HG03103 (cell line): ENCODE results near the gene PALM.

Experiments
- ATAC-seq: cut with Tn5 transposase; IDR thresholded peaks from one replicate; pipeline ENCODE4 v1.9.1; 2021; ENCODE audit warnings: low read depth; ENCODE audit not compliant: unreplicated experiment

The PALM gene

GRCh38 chr19:750640-751423, 42.1 kb downstream of the PALM start, which contains the start of gene MISP:
MISP (plus strand) TSS chr19:751112; CDS start chr19:756947, 5,835 bp downstream.
- no peak for ATAC-seq

GRCh38 chr19:751501-752341, 43.0 kb downstream of the PALM start:
- no peak for ATAC-seq

- no peak for ATAC-seq
Measured at GRCh38 chr19:752652-753517, 44.1 kb downstream of the PALM start.

GRCh38 chr19:754530-754929, 45.8 kb downstream of the PALM start:
- no peak for ATAC-seq

- no peak for ATAC-seq
Measured at GRCh38 chr19:755063-755462, 46.3 kb downstream of the PALM start.

- no peak for ATAC-seq
Measured at GRCh38 chr19:756236-756635, 47.5 kb downstream of the PALM start.

GRCh38 chr19:756821-757688, 48.3 kb downstream of the PALM start:
- no peak for ATAC-seq

GRCh38 chr19:757811-758668, 49.3 kb downstream of the PALM start:
- no peak for ATAC-seq

- ATAC-seq, result no peak
Measured at GRCh38 chr19:763181-763580, 54.4 kb downstream of the PALM start.

GRCh38 chr19:763869-764268, 55.1 kb downstream of the PALM start:
- no peak for ATAC-seq

GRCh38 chr19:764301-764700, 55.6 kb downstream of the PALM start:
- ATAC-seq, result no peak

GRCh38 chr19:765179-765738, 56.5 kb downstream of the PALM start:
- no peak for ATAC-seq

- ATAC-seq, result no peak
Measured at GRCh38 chr19:768424-768823, 59.7 kb downstream of the PALM start.

- ATAC-seq, result no peak
Measured at GRCh38 chr19:769616-770015, 60.9 kb downstream of the PALM start.

GRCh38 chr19:771332-771785, 62.6 kb downstream of the PALM start:
- no peak for ATAC-seq

GRCh38 chr19:772063-772462, 63.3 kb downstream of the PALM start:
- ATAC-seq, result no peak

- no peak for ATAC-seq
Measured at GRCh38 chr19:772730-773436, 64.1 kb downstream of the PALM start.

- ATAC-seq, result no peak
Measured at GRCh38 chr19:776549-776948, 67.8 kb downstream of the PALM start.
